Keratinocyte (primary cell): Measurements from ENCODE around the gene TUBB.

ENCODE experiments used
- EZH2 ChIP-seq: IDR thresholded peaks from one replicate; pipeline ENCODE4 v1.6.1; 2012; ENCODE audit warnings: inconsistent platforms, mild to moderate bottlenecking, low read length, moderate library complexity
- TF ChIP-seq, protein P1 (sequence below), 3 experiments: IDR thresholded peaks in 1 of 3; conservative IDR thresholded peaks in 1 of 3; optimal IDR thresholded peaks in 1 of 3; 2 replicates in 2 of 3; 3 replicates in 1 of 3; pipeline versions ENCODE3 to v1.5.1; 2011; ENCODE audit warnings: low read length in 3 of 3, mild to moderate bottlenecking in 3 of 3, moderate library complexity in 2 of 3, control low read depth in 1 of 3, inconsistent platforms in 1 of 3; ENCODE audit not compliant: insufficient read depth in 2 of 3; ENCODE audit errors: extremely low read depth in 1 of 3

DNA sequence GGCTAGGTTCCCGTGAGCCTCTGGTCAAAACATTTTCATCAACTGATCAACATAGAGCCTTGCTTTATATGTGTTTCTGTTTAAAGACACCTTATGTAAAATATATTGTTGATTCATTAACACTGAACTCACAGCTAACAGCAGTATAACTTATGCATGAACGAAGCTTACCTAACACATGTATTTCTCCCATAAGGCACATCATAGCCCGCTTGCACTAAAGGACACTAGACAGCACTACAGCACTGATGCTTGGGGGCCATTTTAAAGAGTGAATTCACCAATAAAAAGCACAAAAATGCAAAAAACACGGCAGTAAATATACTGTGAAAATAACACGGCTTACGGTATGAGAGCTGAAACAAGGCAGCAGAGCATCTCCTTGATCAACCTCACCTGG, 18.4 kb downstream of the TUBB start:
- TF ChIP-seq, protein P1, sequence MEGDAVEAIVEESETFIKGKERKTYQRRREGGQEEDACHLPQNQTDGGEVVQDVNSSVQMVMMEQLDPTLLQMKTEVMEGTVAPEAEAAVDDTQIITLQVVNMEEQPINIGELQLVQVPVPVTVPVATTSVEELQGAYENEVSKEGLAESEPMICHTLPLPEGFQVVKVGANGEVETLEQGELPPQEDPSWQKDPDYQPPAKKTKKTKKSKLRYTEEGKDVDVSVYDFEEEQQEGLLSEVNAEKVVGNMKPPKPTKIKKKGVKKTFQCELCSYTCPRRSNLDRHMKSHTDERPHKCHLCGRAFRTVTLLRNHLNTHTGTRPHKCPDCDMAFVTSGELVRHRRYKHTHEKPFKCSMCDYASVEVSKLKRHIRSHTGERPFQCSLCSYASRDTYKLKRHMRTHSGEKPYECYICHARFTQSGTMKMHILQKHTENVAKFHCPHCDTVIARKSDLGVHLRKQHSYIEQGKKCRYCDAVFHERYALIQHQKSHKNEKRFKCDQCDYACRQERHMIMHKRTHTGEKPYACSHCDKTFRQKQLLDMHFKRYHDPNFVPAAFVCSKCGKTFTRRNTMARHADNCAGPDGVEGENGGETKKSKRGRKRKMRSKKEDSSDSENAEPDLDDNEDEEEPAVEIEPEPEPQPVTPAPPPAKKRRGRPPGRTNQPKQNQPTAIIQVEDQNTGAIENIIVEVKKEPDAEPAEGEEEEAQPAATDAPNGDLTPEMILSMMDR (optimal IDR thresholded peaks at IDR 0.05 in 1 of 3, IDR thresholded peaks at IDR 0.05 in 1 of 3, conservative IDR thresholded peaks at IDR 0.05 in 1 of 3; ENCODE audit: extremely low read depth in 1 of 3, insufficient read depth in 2 of 3, low read length in 3 of 3), result no peak
- no peak for TF ChIP-seq EZH2
